ENCODE results near the gene KANSL1.

The KANSL1 gene

GRCh38 chr17:46135879-46136563, 57.2 kb downstream of the KANSL1 start:
- no peak overlapping the region for H3K4me3 ChIP-seq (ENCODE audit: low read length in 2 of 2)
- H3K27me3 ChIP-seq (ENCODE audit: control insufficient read depth in 1 of 2, insufficient read depth in 2 of 2, low read length in 2 of 2), result no peaks in the 10 kb centered on the region
- H3K36me3 ChIP-seq (ENCODE audit: control insufficient read depth in 2 of 2, insufficient read depth in 2 of 2, low read length in 2 of 2), result no peaks in the 10 kb centered on the region
- peaks cover 10% of the 10 kb centered on the region for H3K4me1 ChIP-seq (ENCODE audit: control insufficient read depth, insufficient read depth, low read length)
- H3K9ac ChIP-seq (ENCODE audit: low read length in 2 of 2), result no peak overlapping the region
- no peaks in the 10 kb centered on the region for H3K9me3 ChIP-seq (ENCODE audit: control insufficient read depth in 2 of 2, low read length in 2 of 2)
- H3K27ac ChIP-seq (ENCODE audit: low read length), result no peak overlapping the region

DNA sequence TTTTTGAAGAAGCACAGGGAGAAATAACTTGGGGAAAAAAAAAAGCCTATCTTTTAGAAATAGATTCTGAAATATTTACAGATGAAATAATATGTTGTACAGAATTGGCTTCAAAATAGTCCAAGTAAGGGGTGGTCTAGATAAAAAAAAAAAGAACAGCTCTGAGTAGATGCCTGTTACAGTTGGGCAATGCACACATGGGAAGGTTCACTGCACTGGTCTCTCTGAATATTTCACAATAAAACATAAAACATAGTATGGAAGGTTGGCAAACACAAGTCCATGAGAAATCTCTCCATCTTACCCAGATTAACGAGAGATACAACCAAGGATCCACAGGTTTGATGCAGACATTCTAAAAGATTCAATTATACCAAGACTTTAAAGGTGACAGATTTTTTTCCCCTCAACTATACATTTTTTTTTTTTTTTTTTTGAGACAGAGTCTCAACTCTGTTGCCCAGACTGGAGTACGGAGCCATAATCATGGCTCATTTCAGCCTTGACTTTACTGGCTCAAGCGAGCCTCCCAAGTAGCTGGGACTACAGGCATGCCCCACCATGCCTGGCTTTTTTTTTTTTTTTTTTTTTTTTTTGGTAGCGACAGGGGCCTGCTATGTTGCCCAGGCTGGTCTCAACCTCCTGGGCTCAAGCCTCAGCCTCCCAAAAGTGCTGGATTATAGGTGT, 58.0 kb downstream of the KANSL1 start:
- Histone ChIP-seq H3K9me3 (ENCODE audit: control insufficient read depth in 2 of 2, low read length in 2 of 2) (no peaks in the 10 kb centered on the region), H3K27me3 (ENCODE audit: control insufficient read depth in 1 of 2, insufficient read depth in 2 of 2, low read length in 2 of 2) (no peaks in the 10 kb centered on the region), H3K9ac (ENCODE audit: low read length in 2 of 2) (no peak overlapping the region), H3K4me3 (ENCODE audit: low read length in 2 of 2) (no peak overlapping the region), H3K4me1 (ENCODE audit: control insufficient read depth, insufficient read depth, low read length) (peaks cover 16% of the 10 kb centered on the region), H3K36me3 (ENCODE audit: control insufficient read depth in 2 of 2, insufficient read depth in 2 of 2, low read length in 2 of 2) (no peaks in the 10 kb centered on the region), H3K27ac (ENCODE audit: low read length) (no peak overlapping the region)

GRCh38 chr17:46129302-46129701, 63.9 kb downstream of the KANSL1 start:
- H3K27ac ChIP-seq (ENCODE audit: low read length), result no peak overlapping the region
- no peak overlapping the region for H3K4me3 ChIP-seq (ENCODE audit: low read length in 2 of 2)
- H3K36me3 ChIP-seq (ENCODE audit: control insufficient read depth in 2 of 2, insufficient read depth in 2 of 2, low read length in 2 of 2), result no peaks in the 10 kb centered on the region
- H3K9me3 ChIP-seq (ENCODE audit: control insufficient read depth in 2 of 2, low read length in 2 of 2), result no peaks in the 10 kb centered on the region
- H3K4me1 ChIP-seq (ENCODE audit: control insufficient read depth, insufficient read depth, low read length), result peaks cover 20% of the 10 kb centered on the region
- H3K9ac ChIP-seq (ENCODE audit: low read length in 2 of 2), result no peak overlapping the region
- no peaks in the 10 kb centered on the region for H3K27me3 ChIP-seq (ENCODE audit: control insufficient read depth in 1 of 2, insufficient read depth in 2 of 2, low read length in 2 of 2)

GRCh38 chr17:46128453-46128852, 64.8 kb downstream of the KANSL1 start:
- Histone ChIP-seq H3K27ac (ENCODE audit: low read length) (no peak overlapping the region), H3K36me3 (ENCODE audit: control insufficient read depth in 2 of 2, insufficient read depth in 2 of 2, low read length in 2 of 2) (no peaks in the 10 kb centered on the region), H3K9ac (ENCODE audit: low read length in 2 of 2) (no peak overlapping the region), H3K27me3 (ENCODE audit: control insufficient read depth in 1 of 2, insufficient read depth in 2 of 2, low read length in 2 of 2) (no peaks in the 10 kb centered on the region), H3K9me3 (ENCODE audit: control insufficient read depth in 2 of 2, low read length in 2 of 2) (no peaks in the 10 kb centered on the region), H3K4me3 (ENCODE audit: low read length in 2 of 2) (no peak overlapping the region), H3K4me1 (ENCODE audit: control insufficient read depth, insufficient read depth, low read length) (peaks cover 20% of the 10 kb centered on the region)

GRCh38 chr17:46127524-46127923, 65.7 kb downstream of the KANSL1 start:
- Histone ChIP-seq H3K9ac (ENCODE audit: low read length in 2 of 2) (no peak overlapping the region), H3K27ac (ENCODE audit: low read length) (no peak overlapping the region), H3K4me3 (ENCODE audit: low read length in 2 of 2) (no peak overlapping the region), H3K9me3 (ENCODE audit: control insufficient read depth in 2 of 2, low read length in 2 of 2) (no peaks in the 10 kb centered on the region), H3K27me3 (ENCODE audit: control insufficient read depth in 1 of 2, insufficient read depth in 2 of 2, low read length in 2 of 2) (no peaks in the 10 kb centered on the region), H3K36me3 (ENCODE audit: control insufficient read depth in 2 of 2, insufficient read depth in 2 of 2, low read length in 2 of 2) (no peaks in the 10 kb centered on the region), H3K4me1 (ENCODE audit: control insufficient read depth, insufficient read depth, low read length) (peaks cover 21% of the 10 kb centered on the region)

DNA sequence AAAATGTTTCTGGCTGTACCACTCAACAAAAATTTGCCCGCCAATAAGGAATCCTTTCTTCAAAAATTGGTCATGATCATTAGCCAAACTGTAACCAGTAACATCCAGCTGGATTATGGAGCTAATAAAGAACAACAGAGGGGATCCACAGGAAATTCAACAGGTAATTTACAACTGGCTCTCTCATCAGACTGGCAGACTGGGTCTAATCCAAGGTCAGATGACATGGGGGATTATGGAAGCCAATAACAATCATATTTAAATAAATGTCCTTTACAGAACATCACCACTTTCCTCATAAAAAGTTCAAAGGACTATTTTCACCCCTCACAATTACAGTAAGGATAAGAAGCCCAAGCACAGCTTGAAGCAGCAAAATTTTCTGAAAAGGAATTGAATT, 66.4 kb downstream of the KANSL1 start:
- Histone ChIP-seq H3K27me3 (ENCODE audit: control insufficient read depth in 1 of 2, insufficient read depth in 2 of 2, low read length in 2 of 2) (no peaks in the 10 kb centered on the region), H3K9me3 (ENCODE audit: control insufficient read depth in 2 of 2, low read length in 2 of 2) (no peaks in the 10 kb centered on the region), H3K4me1 (ENCODE audit: control insufficient read depth, insufficient read depth, low read length) (peaks cover 23% of the 10 kb centered on the region), H3K9ac (ENCODE audit: low read length in 2 of 2) (no peak overlapping the region), H3K4me3 (ENCODE audit: low read length in 2 of 2) (no peak overlapping the region), H3K36me3 (ENCODE audit: control insufficient read depth in 2 of 2, insufficient read depth in 2 of 2, low read length in 2 of 2) (no peaks in the 10 kb centered on the region), H3K27ac (ENCODE audit: low read length) (no peak overlapping the region)

DNA sequence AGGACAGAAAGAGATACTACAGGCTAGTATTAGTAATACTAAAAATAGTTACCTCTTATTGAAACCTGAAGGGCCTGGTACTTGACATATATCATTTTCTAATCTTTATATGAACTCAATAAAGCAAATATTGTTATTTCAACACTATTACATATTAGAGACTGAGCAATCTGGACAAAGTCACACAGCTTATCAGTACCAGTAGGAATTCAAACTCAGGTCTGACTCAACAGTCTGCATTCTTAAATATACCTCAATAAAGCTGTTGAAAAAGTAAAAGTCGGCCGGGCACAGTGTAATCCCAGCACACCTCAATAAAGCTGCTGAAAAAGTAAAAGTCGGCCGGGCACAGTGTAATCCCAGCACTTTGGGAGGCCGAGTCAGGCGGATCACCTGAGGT, 67.4 kb downstream of the KANSL1 start:
- H3K27ac ChIP-seq (ENCODE audit: low read length), result no peak overlapping the region
- peaks cover 25% of the 10 kb centered on the region for H3K4me1 ChIP-seq (ENCODE audit: control insufficient read depth, insufficient read depth, low read length)
- no peaks in the 10 kb centered on the region for H3K27me3 ChIP-seq (ENCODE audit: control insufficient read depth in 1 of 2, insufficient read depth in 2 of 2, low read length in 2 of 2)
- no peak overlapping the region for H3K4me3 ChIP-seq (ENCODE audit: low read length in 2 of 2)
- no peaks in the 10 kb centered on the region for H3K9me3 ChIP-seq (ENCODE audit: control insufficient read depth in 2 of 2, low read length in 2 of 2)
- H3K9ac ChIP-seq (ENCODE audit: low read length in 2 of 2), result no peak overlapping the region
- H3K36me3 ChIP-seq (ENCODE audit: control insufficient read depth in 2 of 2, insufficient read depth in 2 of 2, low read length in 2 of 2), result no peaks in the 10 kb centered on the region

GRCh38 chr17:46124695-46125592, 68.3 kb downstream of the KANSL1 start:
- H3K9ac ChIP-seq (ENCODE audit: low read length in 2 of 2), result no peak overlapping the region

DNA sequence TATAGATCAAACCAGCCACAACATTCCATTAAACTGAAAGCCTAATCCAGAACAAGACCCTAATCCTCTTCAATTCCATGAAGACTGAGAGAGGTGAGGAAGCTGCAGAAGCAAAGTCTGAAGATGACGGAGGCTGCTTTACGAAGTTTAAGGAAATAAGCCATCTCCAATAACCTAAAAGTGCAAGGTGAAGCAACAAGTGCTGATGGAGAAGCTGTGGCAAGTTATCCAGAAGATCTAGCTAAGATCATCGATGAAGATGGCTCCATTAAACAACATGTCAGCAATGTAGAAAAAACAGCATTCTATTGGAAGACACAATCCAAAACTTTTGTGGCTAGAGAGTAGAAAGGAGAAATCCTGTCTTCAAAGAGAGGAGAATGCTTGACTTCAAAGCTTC, 69.6 kb downstream of the KANSL1 start:
- Histone ChIP-seq H3K27me3 (ENCODE audit: control insufficient read depth in 1 of 2, insufficient read depth in 2 of 2, low read length in 2 of 2) (no peaks in the 10 kb centered on the region), H3K4me3 (ENCODE audit: low read length in 2 of 2) (no peak overlapping the region), H3K4me1 (ENCODE audit: control insufficient read depth, insufficient read depth, low read length) (peaks cover 14% of the 10 kb centered on the region), H3K27ac (ENCODE audit: low read length) (no peak overlapping the region), H3K36me3 (ENCODE audit: control insufficient read depth in 2 of 2, insufficient read depth in 2 of 2, low read length in 2 of 2) (no peaks in the 10 kb centered on the region), H3K9me3 (ENCODE audit: control insufficient read depth in 2 of 2, low read length in 2 of 2) (no peaks in the 10 kb centered on the region), H3K9ac (ENCODE audit: low read length in 2 of 2) (no peak overlapping the region)

More at GRCh38 chr17:46124695-46125592, 68.3 kb downstream of the KANSL1 start:
- Histone ChIP-seq H3K4me1 (ENCODE audit: control insufficient read depth, insufficient read depth, low read length) (peaks cover 17% of the 10 kb centered on the region), H3K4me3 (ENCODE audit: low read length in 2 of 2) (no peak overlapping the region), H3K27me3 (ENCODE audit: control insufficient read depth in 1 of 2, insufficient read depth in 2 of 2, low read length in 2 of 2) (no peaks in the 10 kb centered on the region), H3K27ac (ENCODE audit: low read length) (no peak overlapping the region), H3K36me3 (ENCODE audit: control insufficient read depth in 2 of 2, insufficient read depth in 2 of 2, low read length in 2 of 2) (no peaks in the 10 kb centered on the region), H3K9me3 (ENCODE audit: control insufficient read depth in 2 of 2, low read length in 2 of 2) (no peaks in the 10 kb centered on the region)

GRCh38 chr17:46122486-46122871, 70.8 kb downstream of the KANSL1 start:
- H3K9me3 ChIP-seq (ENCODE audit: control insufficient read depth in 2 of 2, low read length in 2 of 2), result no peaks in the 10 kb centered on the region
- no peak overlapping the region for H3K9ac ChIP-seq (ENCODE audit: low read length in 2 of 2)

More at GRCh38 chr17:46122486-46122871, 70.8 kb downstream of the KANSL1 start:
- H3K36me3 ChIP-seq (ENCODE audit: control insufficient read depth in 2 of 2, insufficient read depth in 2 of 2, low read length in 2 of 2), result no peaks in the 10 kb centered on the region
- H3K27ac ChIP-seq (ENCODE audit: low read length), result no peak overlapping the region
- peaks cover 16% of the 10 kb centered on the region for H3K4me1 ChIP-seq (ENCODE audit: control insufficient read depth, insufficient read depth, low read length)
- H3K27me3 ChIP-seq (ENCODE audit: control insufficient read depth in 1 of 2, insufficient read depth in 2 of 2, low read length in 2 of 2), result no peaks in the 10 kb centered on the region
- no peak overlapping the region for H3K4me3 ChIP-seq (ENCODE audit: low read length in 2 of 2)

All from stomach smooth muscle (tissue), 2 donors.